WTC11 (cell line): Measurements from ENCODE around the gene SPATA17.

Source experiments
- CTCF ChIP-seq: fragments of 200-600 bp; IDR thresholded peaks from 2 replicates; pipeline ENCODE4 v1.8.0; 2022; ENCODE audit warnings: antibody characterized with exemption
- MLX ChIP-seq: sonication (generic); formaldehyde crosslinking; IDR thresholded peaks from 2 replicates; pipeline ENCODE4 v1.8.1; 2023; ENCODE audit warnings: mild to moderate bottlenecking, missing genetic modification reagents, moderate library complexity
- ZNF317 ChIP-seq: sonication (generic); formaldehyde crosslinking; IDR thresholded peaks from 2 replicates; pipeline ENCODE4 v1.8.1; 2023; ENCODE audit warnings: low read depth, mild to moderate bottlenecking, moderate library complexity, missing genetic modification reagents, borderline replicate concordance
- ZNF416 ChIP-seq: fragments of 250-450 bp; sonication (Bioruptor Pico); IDR thresholded peaks from 2 replicates; pipeline ENCODE4 v1.9.0; 2021; ENCODE audit warnings: mild to moderate bottlenecking, inconsistent platforms
- ZNF425 ChIP-seq: fragments of 250-450 bp; sonication (Bioruptor Pico); conservative IDR thresholded peaks from 2 replicates; pipeline ENCODE4 v1.9.0; 2021; ENCODE audit warnings: mild to moderate bottlenecking
- TF ChIP-seq, protein P1 (sequence below): sonication (generic); formaldehyde crosslinking; IDR thresholded peaks from 2 replicates; pipeline ENCODE4 v1.8.0; 2022; ENCODE audit warnings: mild to moderate bottlenecking, missing genetic modification reagents
- TF ChIP-seq, protein P2 (sequence below): sonication (generic); formaldehyde crosslinking; IDR thresholded peaks from 2 replicates; pipeline ENCODE4 v1.8.1; 2022; ENCODE audit warnings: low read depth, mild to moderate bottlenecking, moderate library complexity, missing genetic modification reagents, borderline replicate concordance

- TF ChIP-seq ZNF416 (no peak), CTCF (no peak), ZNF317 (CRISPR knock-in tag) (no peak), MLX (CRISPR knock-in tag) (no peak), ZNF425 (CRISPR knock-in tag) (no peak)
- TF ChIP-seq, protein P1, sequence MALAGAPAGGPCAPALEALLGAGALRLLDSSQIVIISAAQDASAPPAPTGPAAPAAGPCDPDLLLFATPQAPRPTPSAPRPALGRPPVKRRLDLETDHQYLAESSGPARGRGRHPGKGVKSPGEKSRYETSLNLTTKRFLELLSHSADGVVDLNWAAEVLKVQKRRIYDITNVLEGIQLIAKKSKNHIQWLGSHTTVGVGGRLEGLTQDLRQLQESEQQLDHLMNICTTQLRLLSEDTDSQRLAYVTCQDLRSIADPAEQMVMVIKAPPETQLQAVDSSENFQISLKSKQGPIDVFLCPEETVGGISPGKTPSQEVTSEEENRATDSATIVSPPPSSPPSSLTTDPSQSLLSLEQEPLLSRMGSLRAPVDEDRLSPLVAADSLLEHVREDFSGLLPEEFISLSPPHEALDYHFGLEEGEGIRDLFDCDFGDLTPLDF = no peak
- TF ChIP-seq, protein P2, sequence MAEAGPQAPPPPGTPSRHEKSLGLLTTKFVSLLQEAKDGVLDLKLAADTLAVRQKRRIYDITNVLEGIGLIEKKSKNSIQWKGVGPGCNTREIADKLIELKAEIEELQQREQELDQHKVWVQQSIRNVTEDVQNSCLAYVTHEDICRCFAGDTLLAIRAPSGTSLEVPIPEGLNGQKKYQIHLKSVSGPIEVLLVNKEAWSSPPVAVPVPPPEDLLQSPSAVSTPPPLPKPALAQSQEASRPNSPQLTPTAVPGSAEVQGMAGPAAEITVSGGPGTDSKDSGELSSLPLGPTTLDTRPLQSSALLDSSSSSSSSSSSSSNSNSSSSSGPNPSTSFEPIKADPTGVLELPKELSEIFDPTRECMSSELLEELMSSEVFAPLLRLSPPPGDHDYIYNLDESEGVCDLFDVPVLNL (CRISPR knock-in tag) = no peak
Observed at GRCh38 chr1:217647791-217648190, 16.6 kb downstream of the SPATA17 start.
